Measurements from ENCODE around the gene ADSL.

The ADSL gene

DNA sequence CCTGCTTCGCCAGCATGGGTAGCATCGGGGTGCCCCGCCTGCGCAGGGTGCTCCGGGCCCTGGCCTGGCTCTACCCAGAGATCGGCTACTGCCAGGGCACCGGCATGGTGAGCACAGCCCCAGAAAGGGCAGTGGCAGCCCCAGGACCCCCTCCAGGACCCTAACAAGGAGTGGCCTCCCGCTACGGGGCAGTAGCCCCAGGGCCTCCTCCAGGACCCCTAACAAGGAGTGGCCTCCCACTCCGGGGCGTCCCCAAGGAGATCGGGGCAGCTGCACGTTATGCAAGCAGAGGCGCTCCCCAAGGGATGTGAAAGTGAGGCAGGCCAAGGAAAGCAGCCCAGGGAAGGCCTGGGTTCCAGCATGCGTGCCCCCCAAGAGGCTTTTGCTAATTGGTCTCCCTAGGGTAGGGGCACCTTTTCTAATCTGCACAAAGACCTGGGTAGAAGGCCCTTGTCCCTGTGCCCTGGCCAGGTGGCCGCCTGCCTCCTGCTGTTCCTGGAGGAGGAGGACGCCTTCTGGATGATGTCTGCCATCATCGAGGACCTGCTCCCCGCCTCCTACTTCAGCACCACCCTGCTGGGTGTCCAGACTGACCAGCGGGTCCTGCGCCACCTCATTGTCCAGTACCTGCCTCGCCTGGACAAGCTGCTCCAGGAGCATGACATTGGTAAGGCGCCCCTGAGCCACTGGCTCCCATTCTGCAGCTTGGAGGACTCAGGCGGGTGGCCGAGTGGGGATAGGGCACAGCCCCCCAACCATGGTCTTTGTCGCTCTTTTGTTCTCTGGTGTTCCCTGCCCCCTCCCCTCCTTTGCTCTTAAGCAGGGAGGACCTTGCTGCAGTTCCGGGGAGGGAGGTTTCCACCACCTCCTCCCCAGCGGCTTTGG lies 59.1 kb downstream of the ADSL start:
- Histone ChIP-seq H3K27ac (no peak overlapping the region), H3K4me3 (no peak overlapping the region)
- TF ChIP-seq, protein P1, sequence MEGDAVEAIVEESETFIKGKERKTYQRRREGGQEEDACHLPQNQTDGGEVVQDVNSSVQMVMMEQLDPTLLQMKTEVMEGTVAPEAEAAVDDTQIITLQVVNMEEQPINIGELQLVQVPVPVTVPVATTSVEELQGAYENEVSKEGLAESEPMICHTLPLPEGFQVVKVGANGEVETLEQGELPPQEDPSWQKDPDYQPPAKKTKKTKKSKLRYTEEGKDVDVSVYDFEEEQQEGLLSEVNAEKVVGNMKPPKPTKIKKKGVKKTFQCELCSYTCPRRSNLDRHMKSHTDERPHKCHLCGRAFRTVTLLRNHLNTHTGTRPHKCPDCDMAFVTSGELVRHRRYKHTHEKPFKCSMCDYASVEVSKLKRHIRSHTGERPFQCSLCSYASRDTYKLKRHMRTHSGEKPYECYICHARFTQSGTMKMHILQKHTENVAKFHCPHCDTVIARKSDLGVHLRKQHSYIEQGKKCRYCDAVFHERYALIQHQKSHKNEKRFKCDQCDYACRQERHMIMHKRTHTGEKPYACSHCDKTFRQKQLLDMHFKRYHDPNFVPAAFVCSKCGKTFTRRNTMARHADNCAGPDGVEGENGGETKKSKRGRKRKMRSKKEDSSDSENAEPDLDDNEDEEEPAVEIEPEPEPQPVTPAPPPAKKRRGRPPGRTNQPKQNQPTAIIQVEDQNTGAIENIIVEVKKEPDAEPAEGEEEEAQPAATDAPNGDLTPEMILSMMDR (IDR thresholded peaks at IDR 0.05): no peak
- DNase-seq (ENCODE audit: low spot score): no peak

DNA sequence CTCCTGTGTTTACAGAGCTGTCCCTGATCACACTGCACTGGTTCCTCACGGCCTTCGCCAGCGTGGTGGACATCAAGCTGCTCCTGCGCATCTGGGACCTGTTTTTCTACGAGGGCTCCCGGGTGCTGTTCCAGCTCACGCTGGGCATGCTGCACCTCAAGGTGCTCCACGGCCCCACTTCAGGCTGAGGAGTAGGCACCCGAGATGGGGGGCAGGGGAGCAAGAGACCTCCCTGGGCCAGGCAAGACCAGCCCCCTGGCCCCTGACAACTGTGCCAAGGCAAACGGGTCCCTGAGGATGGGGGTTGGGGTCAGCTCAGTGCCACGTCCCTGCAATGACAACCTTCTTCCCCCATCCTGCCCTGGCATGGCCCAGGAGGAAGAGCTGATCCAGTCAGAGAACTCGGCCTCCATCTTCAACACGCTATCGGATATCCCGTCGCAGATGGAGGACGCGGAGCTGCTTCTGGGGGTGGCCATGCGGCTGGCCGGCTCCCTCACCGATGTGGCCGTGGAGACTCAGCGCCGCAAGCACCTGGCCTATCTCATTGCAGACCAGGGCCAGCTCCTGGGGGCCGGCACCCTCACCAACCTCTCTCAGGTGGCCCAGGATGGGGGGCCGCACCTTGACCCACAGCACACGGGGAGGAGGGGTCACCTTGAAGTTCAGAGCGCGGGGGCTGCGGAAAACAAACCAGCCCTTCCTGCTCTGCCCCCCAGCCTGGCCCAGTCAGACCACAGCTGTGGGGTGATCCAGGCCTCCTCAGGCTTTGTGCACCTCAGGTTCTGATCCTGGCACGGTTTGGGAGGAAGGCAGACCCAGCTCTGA lies 60.0 kb downstream of the ADSL start:
- DNase-seq (ENCODE audit: low spot score): no peak
- Histone ChIP-seq H3K4me3 (no peak overlapping the region), H3K27ac (no peak overlapping the region)
- TF ChIP-seq, protein P1 (IDR thresholded peaks at IDR 0.05): no peak

DNA sequence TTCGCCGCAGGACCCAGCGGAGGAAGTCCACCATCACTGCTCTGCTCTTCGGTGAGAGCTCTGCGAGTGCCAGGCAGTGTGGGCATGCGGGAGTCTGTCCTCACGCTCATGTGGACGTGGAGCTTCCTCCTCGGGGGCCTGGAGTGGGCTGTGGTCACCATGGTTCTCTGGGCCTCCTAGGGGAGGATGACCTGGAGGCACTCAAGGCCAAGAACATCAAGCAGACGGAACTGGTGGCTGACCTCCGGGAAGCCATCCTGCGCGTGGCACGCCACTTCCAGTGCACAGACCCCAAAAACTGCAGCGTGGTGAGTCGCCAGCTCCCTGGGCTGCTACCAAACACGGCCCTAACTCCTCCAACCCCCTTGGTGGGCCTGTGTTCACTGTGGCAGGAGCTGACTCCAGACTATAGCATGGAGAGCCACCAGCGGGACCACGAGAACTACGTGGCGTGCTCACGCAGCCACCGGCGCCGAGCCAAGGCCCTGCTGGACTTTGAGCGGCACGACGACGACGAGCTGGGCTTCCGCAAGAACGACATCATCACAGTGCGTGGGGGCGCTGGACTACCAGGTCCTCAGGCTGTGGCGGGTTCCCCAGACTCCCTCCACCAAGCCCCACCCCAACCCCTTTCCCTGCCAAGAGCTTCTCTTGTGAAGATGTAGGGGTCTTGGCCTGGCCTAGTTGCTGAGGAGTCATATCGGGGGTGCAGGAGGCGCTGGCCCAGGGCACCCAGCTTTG lies 60.9 kb downstream of the ADSL start:
- no peak overlapping the region for H3K27ac ChIP-seq
- TF ChIP-seq, protein P1 (IDR thresholded peaks at IDR 0.05): no peak
- H3K4me3 ChIP-seq: no peak overlapping the region
- DNase-seq (ENCODE audit: low spot score): no peak

DNA sequence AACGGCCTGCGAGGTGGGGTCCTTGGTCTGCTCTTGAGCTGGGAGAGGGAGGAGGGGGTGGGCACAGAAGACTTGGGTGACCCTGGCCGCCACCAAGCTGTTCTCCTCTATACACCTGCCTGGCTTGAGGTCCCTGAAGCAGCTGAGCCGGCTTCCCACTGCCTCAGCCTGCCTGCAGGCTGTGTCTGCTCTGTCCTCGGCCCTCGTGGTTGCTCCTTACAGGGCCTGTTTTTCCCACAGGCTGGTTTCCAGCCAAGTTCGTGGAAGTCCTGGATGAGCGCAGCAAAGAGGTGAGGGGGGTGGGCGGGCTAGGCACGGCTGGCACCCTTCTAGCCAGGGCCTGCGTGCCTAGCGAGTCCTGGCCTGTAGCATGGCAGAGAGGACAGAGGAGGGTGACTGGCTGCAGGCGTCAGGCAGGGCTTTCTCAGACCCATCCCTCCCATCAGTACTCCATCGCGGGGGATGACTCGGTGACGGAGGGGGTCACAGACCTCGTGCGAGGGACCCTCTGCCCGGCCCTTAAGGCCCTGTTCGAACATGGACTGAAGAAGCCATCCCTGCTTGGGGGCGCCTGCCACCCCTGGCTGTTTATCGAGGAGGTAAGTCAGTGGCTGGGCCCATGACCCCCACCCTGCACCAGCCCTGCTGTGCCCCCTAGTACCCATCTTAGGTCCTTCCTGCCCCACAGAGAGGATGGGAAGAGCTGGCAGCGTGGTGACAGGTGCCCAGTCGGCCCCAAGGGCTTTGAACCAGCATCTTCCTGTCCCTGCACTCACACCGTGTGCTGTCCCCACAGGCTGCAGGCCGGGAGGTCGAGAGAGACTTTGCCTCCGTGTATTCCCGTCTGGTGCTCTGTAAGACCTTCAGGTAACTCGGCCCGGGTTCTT lies 61.8 kb downstream of the ADSL start:
- H3K27ac ChIP-seq: no peak overlapping the region
- no peak for DNase-seq (ENCODE audit: low spot score)
- TF ChIP-seq, protein P1 (IDR thresholded peaks at IDR 0.05): no peak
- no peak overlapping the region for H3K4me3 ChIP-seq

DNA sequence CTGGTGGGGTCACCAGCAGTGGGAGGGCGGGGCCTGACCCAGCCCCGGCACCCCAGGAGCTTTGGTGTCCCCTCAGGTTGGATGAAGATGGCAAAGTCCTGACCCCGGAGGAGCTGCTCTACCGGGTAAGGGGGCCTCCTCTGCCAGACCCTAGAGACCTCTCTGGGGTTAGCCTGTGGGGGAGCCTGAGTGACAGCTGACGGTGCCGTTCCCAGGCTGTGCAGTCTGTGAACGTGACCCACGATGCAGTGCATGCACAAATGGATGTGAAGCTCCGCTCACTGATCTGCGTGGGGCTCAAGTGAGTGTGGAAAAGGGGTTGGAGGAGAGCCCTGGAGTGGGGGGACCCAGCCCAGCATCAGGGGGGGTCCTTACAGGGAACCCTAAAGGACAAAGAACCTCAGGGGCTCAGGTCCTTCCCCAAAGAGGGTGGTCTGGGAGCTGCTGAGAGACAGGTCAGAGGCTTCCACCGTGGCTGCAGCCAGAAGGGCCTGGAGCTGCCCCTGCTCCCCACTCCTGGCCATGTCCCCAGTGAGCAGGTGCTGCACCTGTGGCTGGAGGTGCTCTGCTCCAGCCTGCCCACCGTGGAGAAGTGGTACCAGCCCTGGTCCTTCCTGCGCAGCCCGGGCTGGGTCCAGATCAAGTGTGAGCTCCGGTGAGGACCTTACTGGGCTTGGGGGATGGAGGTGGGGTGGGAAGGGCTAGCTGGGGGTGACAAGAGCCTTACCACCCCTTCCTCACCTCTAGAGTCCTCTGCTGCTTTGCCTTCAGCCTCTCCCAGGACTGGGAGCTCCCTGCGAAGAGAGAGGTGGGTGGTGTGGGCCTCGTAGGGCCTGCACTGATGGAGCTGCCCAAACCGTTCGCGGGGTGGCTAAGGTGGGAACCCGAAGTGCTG lies 62.7 kb downstream of the ADSL start:
- H3K27ac ChIP-seq: no peak overlapping the region

More for the DNA sequence above, 62.7 kb downstream of the ADSL start:
- DNase-seq (ENCODE audit: low spot score): no peak
- H3K4me3 ChIP-seq: no peak overlapping the region
- TF ChIP-seq, protein P1 (IDR thresholded peaks at IDR 0.05): no peak

Measured in coronary artery (tissue), 2 donors.